Osteocyte (in vitro differentiated cells): ENCODE results near the gene CTSD. TPM values are rescaled to one million over a fixed set of nuclear protein-coding genes. Genes with fewer than 3 reads are reported as not detected.

Experiments
- DNase-seq: peaks from one replicate; pipeline ENCODE4 v3.0.0; 2021; ENCODE audit warnings: mixed read lengths; ENCODE audit not compliant: unreplicated experiment; ENCODE audit errors: extremely low spot score
- H3K27ac Mint-ChIP-seq: one replicate; pipeline ENCODE4 v1.8.0; 2021; ENCODE audit warnings: mild to moderate bottlenecking, mixed read lengths; ENCODE audit not compliant: unreplicated experiment
- H3K27me3 Mint-ChIP-seq: one replicate; pipeline ENCODE4 v1.8.0; 2021; ENCODE audit warnings: mixed read lengths; ENCODE audit not compliant: unreplicated experiment
- H3K36me3 Mint-ChIP-seq: one replicate; pipeline ENCODE4 v1.8.0; 2021; ENCODE audit warnings: mixed read lengths; ENCODE audit not compliant: unreplicated experiment
- H3K4me1 Mint-ChIP-seq: one replicate; pipeline ENCODE4 v1.8.0; 2021; ENCODE audit warnings: mixed read lengths; ENCODE audit not compliant: unreplicated experiment
- H3K4me3 Mint-ChIP-seq: one replicate; pipeline ENCODE4 v1.8.0; 2021; ENCODE audit warnings: mild to moderate bottlenecking, moderate library complexity, mixed read lengths; ENCODE audit not compliant: unreplicated experiment
- H3K9me3 Mint-ChIP-seq: one replicate; pipeline ENCODE4 v1.8.0; 2021; ENCODE audit warnings: mixed read lengths; ENCODE audit not compliant: unreplicated experiment
- total RNA-seq: library from RNA; stranded (reverse); gene quantifications from 2 replicates; pipeline ENCODE4 v1.2.1, GENCODE V29; 2021
- TF ChIP-seq, protein P1 (sequence below): fragments of 200-600 bp; sonication (generic); IDR thresholded peaks from 2 replicates; pipeline ENCODE4 v1.5.0; 2021; ENCODE audit warnings: antibody characterized with exemption, mild to moderate bottlenecking, moderate library complexity

The CTSD gene
- total RNA-seq, 1 donor from 2014 or later, result 2,062 TPM

DNA sequence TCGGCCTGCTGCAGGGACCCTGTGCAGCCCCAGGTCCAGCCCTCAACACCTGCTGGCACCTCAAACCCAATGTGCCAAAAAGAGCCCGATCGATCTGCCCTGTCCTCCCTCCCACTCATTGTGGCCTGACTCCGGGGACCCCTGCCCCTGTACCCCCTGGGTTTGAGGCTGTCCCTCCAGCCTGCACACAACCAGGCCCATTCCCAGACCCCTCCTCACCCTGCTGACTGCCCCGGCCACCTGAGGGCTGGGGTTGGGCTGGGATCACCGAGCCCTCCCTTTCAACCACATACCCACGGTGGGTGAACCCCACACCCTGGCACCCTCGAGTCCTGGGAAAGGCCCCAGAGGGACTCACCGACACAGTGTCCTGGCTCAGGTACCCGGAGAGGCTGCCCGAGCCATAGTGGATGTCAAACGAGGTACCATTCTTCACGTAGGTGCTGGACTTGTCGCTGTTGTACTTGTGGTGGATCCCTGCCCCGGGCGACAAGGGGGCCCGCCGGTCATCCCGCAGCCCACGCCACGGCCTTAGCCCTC lies 5.0 kb downstream of the CTSD start:
- H3K4me3 Mint-ChIP-seq, result peak overlapping the region; percentile 10
- peaks cover 37% of the 10 kb centered on the region for H3K36me3 Mint-ChIP-seq
- H3K27ac Mint-ChIP-seq, result no peak overlapping the region
- TF ChIP-seq, protein P1, sequence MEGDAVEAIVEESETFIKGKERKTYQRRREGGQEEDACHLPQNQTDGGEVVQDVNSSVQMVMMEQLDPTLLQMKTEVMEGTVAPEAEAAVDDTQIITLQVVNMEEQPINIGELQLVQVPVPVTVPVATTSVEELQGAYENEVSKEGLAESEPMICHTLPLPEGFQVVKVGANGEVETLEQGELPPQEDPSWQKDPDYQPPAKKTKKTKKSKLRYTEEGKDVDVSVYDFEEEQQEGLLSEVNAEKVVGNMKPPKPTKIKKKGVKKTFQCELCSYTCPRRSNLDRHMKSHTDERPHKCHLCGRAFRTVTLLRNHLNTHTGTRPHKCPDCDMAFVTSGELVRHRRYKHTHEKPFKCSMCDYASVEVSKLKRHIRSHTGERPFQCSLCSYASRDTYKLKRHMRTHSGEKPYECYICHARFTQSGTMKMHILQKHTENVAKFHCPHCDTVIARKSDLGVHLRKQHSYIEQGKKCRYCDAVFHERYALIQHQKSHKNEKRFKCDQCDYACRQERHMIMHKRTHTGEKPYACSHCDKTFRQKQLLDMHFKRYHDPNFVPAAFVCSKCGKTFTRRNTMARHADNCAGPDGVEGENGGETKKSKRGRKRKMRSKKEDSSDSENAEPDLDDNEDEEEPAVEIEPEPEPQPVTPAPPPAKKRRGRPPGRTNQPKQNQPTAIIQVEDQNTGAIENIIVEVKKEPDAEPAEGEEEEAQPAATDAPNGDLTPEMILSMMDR, result no peak
- peaks cover 57% of the 10 kb centered on the region for H3K4me1 Mint-ChIP-seq
- no peak for DNase-seq
- H3K27me3 Mint-ChIP-seq, result no peaks in the 10 kb centered on the region
- no peaks in the 10 kb centered on the region for H3K9me3 Mint-ChIP-seq

DNA sequence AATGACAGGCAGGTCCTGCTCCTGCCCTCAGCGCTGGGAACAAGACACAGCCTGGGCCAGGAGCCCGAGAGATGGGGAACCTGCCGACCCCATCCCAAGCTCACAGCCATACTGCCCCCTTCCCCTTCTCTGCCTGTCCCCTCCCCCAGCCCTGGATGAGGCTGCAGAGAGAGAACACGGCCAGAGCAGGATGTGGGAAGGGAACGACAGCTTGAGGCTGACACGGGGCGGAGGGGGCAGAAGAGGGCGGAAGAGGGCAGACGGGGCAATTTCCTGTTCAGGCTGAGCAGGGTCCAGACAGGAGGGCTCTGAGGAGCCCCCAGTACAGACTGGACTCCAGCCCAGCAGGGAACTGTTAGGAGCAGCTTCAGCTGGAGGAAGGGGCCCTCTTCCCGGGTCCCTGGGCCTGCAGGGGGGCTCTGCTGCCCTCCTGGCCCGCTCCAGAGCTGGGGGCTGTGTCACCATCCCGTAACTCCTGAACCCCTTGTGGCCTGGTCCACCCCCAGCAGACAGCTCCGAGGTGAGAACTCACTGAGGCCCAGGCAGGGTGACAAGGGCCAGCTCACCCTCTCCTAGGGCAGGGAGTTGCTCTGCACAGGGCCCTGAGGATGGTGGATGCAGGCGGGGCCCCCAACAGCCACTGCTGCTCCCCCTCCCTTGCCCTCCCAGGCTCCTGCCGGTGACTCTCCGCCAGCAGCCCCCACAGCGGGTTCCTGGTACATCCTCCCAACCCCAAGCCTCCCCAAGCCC lies 5.7 kb downstream of the CTSD start:
- Mint-ChIP-seq H3K36me3 (peaks cover 37% of the 10 kb centered on the region), H3K27me3 (no peaks in the 10 kb centered on the region), H3K9me3 (no peaks in the 10 kb centered on the region), H3K4me1 (peaks cover 61% of the 10 kb centered on the region), H3K4me3 (no peak overlapping the region), H3K27ac (peak overlapping the region; percentile 27)
- DNase-seq, result no peak
- TF ChIP-seq, protein P1, result no peak

DNA sequence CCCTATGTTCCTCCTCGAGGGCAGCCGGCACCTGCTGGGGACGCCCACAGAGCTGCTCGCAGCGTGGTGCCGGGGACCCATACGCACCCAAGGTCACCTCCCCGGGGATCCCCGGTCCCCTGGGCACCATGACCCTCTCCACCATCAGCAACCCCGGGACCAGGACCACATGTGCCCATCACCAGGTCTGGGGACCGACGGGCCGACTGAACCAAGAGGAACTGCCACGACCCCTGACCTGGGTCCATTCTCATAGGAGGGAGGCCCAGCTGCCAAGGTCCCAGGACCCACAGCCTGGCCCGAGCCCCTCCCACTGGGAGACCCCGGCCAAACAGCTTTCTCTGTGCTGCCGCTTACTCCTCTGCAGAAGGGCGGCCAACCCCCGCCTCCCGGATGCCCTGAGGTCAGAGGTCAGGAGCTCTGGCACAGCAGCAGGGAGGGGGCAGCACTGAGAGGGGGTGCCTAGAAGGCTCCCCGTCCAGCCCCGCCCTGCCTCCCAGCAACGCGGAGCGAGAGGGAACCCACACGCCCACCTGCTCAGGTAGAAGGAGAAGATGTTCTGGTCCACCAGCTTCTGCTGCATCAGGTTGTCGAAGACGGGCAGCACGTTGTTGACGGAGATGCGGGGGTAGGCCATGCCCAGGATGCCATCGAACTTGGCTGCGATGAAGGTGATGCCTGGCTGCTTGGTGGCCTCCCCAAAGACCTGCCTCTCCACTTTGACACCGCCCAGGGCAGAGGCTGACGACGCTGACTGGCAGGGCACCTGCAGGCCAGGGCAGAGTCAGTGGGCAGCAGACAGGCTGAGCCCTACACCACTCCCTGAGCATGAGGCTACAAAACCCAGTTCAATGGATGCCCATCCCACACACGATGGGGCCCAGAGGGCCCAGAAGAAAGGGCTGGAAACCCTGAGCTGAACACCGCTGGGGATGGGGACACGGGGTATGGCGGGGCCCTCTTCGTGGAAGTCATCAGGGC lies 6.6 kb downstream of the CTSD start:
- TF ChIP-seq, protein P1, result no peak
- H3K36me3 Mint-ChIP-seq, result peaks cover 37% of the 10 kb centered on the region
- H3K4me1 Mint-ChIP-seq, result peaks cover 63% of the 10 kb centered on the region
- H3K4me3 Mint-ChIP-seq, result no peak overlapping the region
- no peak for DNase-seq
- no peak overlapping the region for H3K27ac Mint-ChIP-seq
- H3K27me3 Mint-ChIP-seq, result no peaks in the 10 kb centered on the region
- no peaks in the 10 kb centered on the region for H3K9me3 Mint-ChIP-seq

- Mint-ChIP-seq H3K27me3 (no peaks in the 10 kb centered on the region), H3K4me3 (no peak overlapping the region), H3K9me3 (no peaks in the 10 kb centered on the region), H3K27ac (no peak overlapping the region), H3K36me3 (peaks cover 30% of the 10 kb centered on the region), H3K4me1 (peaks cover 61% of the 10 kb centered on the region)
- no peak for DNase-seq
- TF ChIP-seq, protein P1, result no peak
Observed at GRCh38 chr11:1755692-1756561, 7.8 kb downstream of the CTSD start.
